GM23338 (cell line): Measurements from ENCODE around the gene GTF3C5. TPM values are rescaled to one million over a fixed set of nuclear protein-coding genes. Genes with fewer than 3 reads are reported as not detected.

Source experiments
- ATAC-seq: fragments of 200-7000 bp; cut with Tn5 transposase; 3 replicates; pipeline ENCODE4 v1.9.1; 2020
- DNase-seq: peaks from one replicate; pipeline ENCODE4 v3.0.0-alpha.2; 2015; ENCODE audit warnings: low spot score
- H2AFZ ChIP-seq: fragments of 200-600 bp; sonication (generic); 2 replicates; pipeline ENCODE4 v1.8.0; 2016; ENCODE audit warnings: antibody characterized with exemption, mild to moderate bottlenecking, moderate library complexity
- H3F3A ChIP-seq: fragments of 200-600 bp; sonication (generic); replicated peaks from 2 replicates; pipeline ENCODE4 v1.8.0; 2017; ENCODE audit warnings: antibody characterized with exemption, mixed run types, low read depth
- H3K27ac ChIP-seq: fragments of 200-600 bp; sonication (generic); 2 replicates; pipeline ENCODE4 v1.6.1; 2016; ENCODE audit warnings: low read depth
- H3K27me3 ChIP-seq: fragments of 200-600 bp; sonication (generic); 2 replicates; pipeline ENCODE4 v1.8.0; 2016; ENCODE audit warnings: mild to moderate bottlenecking, mixed run types, moderate library complexity; ENCODE audit not compliant: insufficient read depth
- H3K36me3 ChIP-seq: fragments of 200-600 bp; sonication (generic); 2 replicates; pipeline ENCODE4 v1.8.0; 2016; ENCODE audit warnings: mild to moderate bottlenecking; ENCODE audit not compliant: insufficient read depth
- H3K4me1 ChIP-seq: fragments of 200-600 bp; sonication (generic); 2 replicates; pipeline ENCODE4 v1.8.0; 2016; ENCODE audit warnings: mild to moderate bottlenecking, moderate library complexity; ENCODE audit not compliant: insufficient read depth
- H3K4me2 ChIP-seq: fragments of 200-600 bp; sonication (generic); 2 replicates; pipeline ENCODE4 v1.7.1; 2017; ENCODE audit warnings: mixed run types
- H3K4me3 ChIP-seq: fragments of 200-600 bp; sonication (generic); 2 replicates; pipeline ENCODE4 v1.6.1; 2016; ENCODE audit warnings: mixed run types
- H3K79me2 ChIP-seq: fragments of 200-600 bp; sonication (generic); replicated peaks from 2 replicates; pipeline ENCODE4 v1.8.0; 2017; ENCODE audit warnings: mild to moderate bottlenecking; ENCODE audit not compliant: insufficient read depth
- H3K9me2 ChIP-seq: fragments of 200-600 bp; sonication (generic); 2 replicates; pipeline ENCODE4 v1.8.0; 2017; ENCODE audit not compliant: insufficient read depth
- H4K20me1 ChIP-seq: fragments of 200-600 bp; sonication (generic); replicated peaks from 2 replicates; pipeline ENCODE4 v1.8.0; 2017; ENCODE audit warnings: mild to moderate bottlenecking; ENCODE audit not compliant: insufficient read depth
- H3K27ac Mint-ChIP-seq: 2 replicates; pipeline ENCODE4 v1.8.0; 2020; ENCODE audit warnings: inconsistent platforms, mild to moderate bottlenecking, moderate library complexity, mixed read lengths
- H3K27me3 Mint-ChIP-seq: 3 replicates; pipeline ENCODE4 v1.8.0; 2022; ENCODE audit warnings: low read depth, mild to moderate bottlenecking, moderate library complexity, mixed read lengths, inconsistent platforms; ENCODE audit not compliant: insufficient read depth, poor library complexity
- H3K36me3 Mint-ChIP-seq: 3 replicates; pipeline ENCODE4 v1.8.0; 2021; ENCODE audit warnings: low read depth, mild to moderate bottlenecking, inconsistent platforms, moderate library complexity, mixed read lengths
- H3K4me1 Mint-ChIP-seq: 3 replicates; pipeline ENCODE4 v1.8.0; 2020; ENCODE audit warnings: mild to moderate bottlenecking, inconsistent platforms, mixed read lengths
- H3K4me3 Mint-ChIP-seq: 3 replicates; pipeline ENCODE4 v1.8.0; 2021; ENCODE audit warnings: moderate library complexity, mild to moderate bottlenecking, inconsistent platforms, mixed read lengths
- H3K9me3 Mint-ChIP-seq: 3 replicates; pipeline ENCODE4 v1.8.0; 2020; ENCODE audit warnings: moderate library complexity, mild to moderate bottlenecking, inconsistent platforms, mixed read lengths
- CREB1 ChIP-seq: fragments of 250-450 bp; sonication (Bioruptor Pico); IDR thresholded peaks from 2 replicates; pipeline ENCODE4 v1.5.0; 2020; ENCODE audit warnings: low read depth, mild to moderate bottlenecking, moderate library complexity
- EZH2 ChIP-seq: fragments of 200-600 bp; sonication (generic); IDR thresholded peaks from one replicate; pipeline ENCODE4 v1.8.0; 2017; ENCODE audit warnings: antibody characterized with exemption, mild to moderate bottlenecking, low read depth; ENCODE audit not compliant: unreplicated experiment
- EZH2phosphoT487 ChIP-seq: fragments of 200-600 bp; sonication (generic); IDR thresholded peaks from one replicate; pipeline ENCODE4 v1.8.1; 2018; ENCODE audit warnings: antibody characterized with exemption; ENCODE audit not compliant: unreplicated experiment
- JUNB ChIP-seq: IDR thresholded peaks from one replicate; pipeline ENCODE4 v1.6.1; 2016; ENCODE audit warnings: antibody characterized with exemption; ENCODE audit not compliant: unreplicated experiment
- NANOG ChIP-seq: IDR thresholded peaks from 2 replicates; pipeline ENCODE4 v1.6.1; 2016; ENCODE audit warnings: antibody characterized with exemption, borderline replicate concordance
- POLR2AphosphoS5 ChIP-seq: IDR thresholded peaks from 2 replicates; pipeline ENCODE4 v1.6.1; 2016; ENCODE audit warnings: antibody characterized with exemption, low read depth
- STAT1 ChIP-seq: IDR thresholded peaks from one replicate; pipeline ENCODE4 v1.6.1; 2016; ENCODE audit warnings: antibody characterized with exemption; ENCODE audit not compliant: unreplicated experiment
- ZNF114 ChIP-seq: fragments of 250-450 bp; sonication (Bioruptor Pico); IDR thresholded peaks from 2 replicates; pipeline ENCODE4 v1.5.0; 2020; ENCODE audit warnings: mild to moderate bottlenecking, moderate library complexity
- ZNF331 ChIP-seq: fragments of 250-450 bp; sonication (Bioruptor Pico); IDR thresholded peaks from 2 replicates; pipeline ENCODE4 v1.5.0; 2020; ENCODE audit warnings: low read depth, mild to moderate bottlenecking, moderate library complexity
- ZNF462 ChIP-seq: fragments of 250-450 bp; sonication (Bioruptor Pico); IDR thresholded peaks from 2 replicates; pipeline ENCODE4 v1.5.0; 2020; ENCODE audit warnings: mild to moderate bottlenecking, moderate library complexity
- polyA plus RNA-seq: library from polyadenylated mRNA; unstranded; fragments of >200 nt; fragmentation: Nextera tagmentation; extraction: Ambion mirVana; gene quantifications from 2 replicates; pipeline ENCODE4 v1.2.1, GENCODE V29; 2016
- total RNA-seq: library from RNA; depleted of rRNA; stranded (reverse); fragments of >200 nt; shearing (Covaris generic); gene quantifications from 2 replicates; pipeline ENCODE4 v1.2.3, GENCODE V29; 2014
- TF ChIP-seq, protein P1 (sequence below), 2 experiments: fragments of 200-600 bp in 1 of 2; sonication (generic) in 1 of 2; conservative IDR thresholded peaks; 2 replicates each; pipeline versions ENCODE4 v1.5.1 to v1.6.1; 2016 to 2017; ENCODE audit warnings: antibody characterized with exemption in 2 of 2, low read depth in 2 of 2, mild to moderate bottlenecking in 2 of 2, moderate library complexity in 1 of 2
- TF ChIP-seq, protein P2 (sequence below): IDR thresholded peaks from one replicate; pipeline ENCODE4 v1.6.1; 2018; ENCODE audit warnings: antibody characterized with exemption; ENCODE audit not compliant: unreplicated experiment
- TF ChIP-seq, protein P3 (sequence below): IDR thresholded peaks from 2 replicates; pipeline ENCODE4 v1.6.1; 2016; ENCODE audit warnings: antibody characterized with exemption

The GTF3C5 gene
- total and polyA plus RNA-seq, 2 experiments from 2014 or later: 46.0 to 78.8 TPM

GRCh38 chr9:133059623-133060022 is 28.8 kb downstream of the GTF3C5 start:
- Mint-ChIP-seq H3K27me3 (peaks cover 5% of the 10 kb centered on the region), H3K9me3 (no peaks in the 10 kb centered on the region), H3K4me3 (0 out of 3 replicates have a peak overlapping the region, but pooled peaks have one; percentile 26), H3K27ac (peak overlapping the region; percentile 44; the same call in 1 of the 2 replicates), H3K36me3 (peaks cover 29% of the 10 kb centered on the region), H3K4me1 (peaks cover 30% of the 10 kb centered on the region)
- Histone ChIP-seq H3K36me3 (no peaks in the 10 kb centered on the region; the same call in 1 of the 2 replicates), H3K4me2 (peak overlapping the region; percentile 71), H3F3A (0 out of 2 replicates have a peak, but pooled peaks cover 8% of the 10 kb centered on the region), H3K79me2 (no peaks in the 10 kb centered on the region), H3K27me3 (no peaks in the 10 kb centered on the region), H3K4me3 (peak overlapping the region; percentile 29; the same call in 1 of the 2 replicates), H2AFZ (no peak overlapping the region), H4K20me1 (no peaks in the 10 kb centered on the region), H3K27ac (peak overlapping the region; percentile 81; the same call in 1 of the 2 replicates), H3K4me1 (peaks cover 16% of the 10 kb centered on the region), H3K9me2 (no peaks in the 10 kb centered on the region)
- TF ChIP-seq NANOG (no peak), ZNF462 (CRISPR knock-in tag) (no peak), POLR2AphosphoS5 (no peak), JUNB (no peak), ZNF114 (CRISPR knock-in tag) (no peak), EZH2phosphoT487 (no peak), ZNF331 (CRISPR knock-in tag) (no peak), EZH2 (no peak), CREB1 (no peak), STAT1 (no peak)
- TF ChIP-seq, protein P1, sequence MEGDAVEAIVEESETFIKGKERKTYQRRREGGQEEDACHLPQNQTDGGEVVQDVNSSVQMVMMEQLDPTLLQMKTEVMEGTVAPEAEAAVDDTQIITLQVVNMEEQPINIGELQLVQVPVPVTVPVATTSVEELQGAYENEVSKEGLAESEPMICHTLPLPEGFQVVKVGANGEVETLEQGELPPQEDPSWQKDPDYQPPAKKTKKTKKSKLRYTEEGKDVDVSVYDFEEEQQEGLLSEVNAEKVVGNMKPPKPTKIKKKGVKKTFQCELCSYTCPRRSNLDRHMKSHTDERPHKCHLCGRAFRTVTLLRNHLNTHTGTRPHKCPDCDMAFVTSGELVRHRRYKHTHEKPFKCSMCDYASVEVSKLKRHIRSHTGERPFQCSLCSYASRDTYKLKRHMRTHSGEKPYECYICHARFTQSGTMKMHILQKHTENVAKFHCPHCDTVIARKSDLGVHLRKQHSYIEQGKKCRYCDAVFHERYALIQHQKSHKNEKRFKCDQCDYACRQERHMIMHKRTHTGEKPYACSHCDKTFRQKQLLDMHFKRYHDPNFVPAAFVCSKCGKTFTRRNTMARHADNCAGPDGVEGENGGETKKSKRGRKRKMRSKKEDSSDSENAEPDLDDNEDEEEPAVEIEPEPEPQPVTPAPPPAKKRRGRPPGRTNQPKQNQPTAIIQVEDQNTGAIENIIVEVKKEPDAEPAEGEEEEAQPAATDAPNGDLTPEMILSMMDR (conservative IDR thresholded peaks at IDR 0.05; ENCODE audit: low read depth in 2 of 2): no peak
- TF ChIP-seq, protein P2, sequence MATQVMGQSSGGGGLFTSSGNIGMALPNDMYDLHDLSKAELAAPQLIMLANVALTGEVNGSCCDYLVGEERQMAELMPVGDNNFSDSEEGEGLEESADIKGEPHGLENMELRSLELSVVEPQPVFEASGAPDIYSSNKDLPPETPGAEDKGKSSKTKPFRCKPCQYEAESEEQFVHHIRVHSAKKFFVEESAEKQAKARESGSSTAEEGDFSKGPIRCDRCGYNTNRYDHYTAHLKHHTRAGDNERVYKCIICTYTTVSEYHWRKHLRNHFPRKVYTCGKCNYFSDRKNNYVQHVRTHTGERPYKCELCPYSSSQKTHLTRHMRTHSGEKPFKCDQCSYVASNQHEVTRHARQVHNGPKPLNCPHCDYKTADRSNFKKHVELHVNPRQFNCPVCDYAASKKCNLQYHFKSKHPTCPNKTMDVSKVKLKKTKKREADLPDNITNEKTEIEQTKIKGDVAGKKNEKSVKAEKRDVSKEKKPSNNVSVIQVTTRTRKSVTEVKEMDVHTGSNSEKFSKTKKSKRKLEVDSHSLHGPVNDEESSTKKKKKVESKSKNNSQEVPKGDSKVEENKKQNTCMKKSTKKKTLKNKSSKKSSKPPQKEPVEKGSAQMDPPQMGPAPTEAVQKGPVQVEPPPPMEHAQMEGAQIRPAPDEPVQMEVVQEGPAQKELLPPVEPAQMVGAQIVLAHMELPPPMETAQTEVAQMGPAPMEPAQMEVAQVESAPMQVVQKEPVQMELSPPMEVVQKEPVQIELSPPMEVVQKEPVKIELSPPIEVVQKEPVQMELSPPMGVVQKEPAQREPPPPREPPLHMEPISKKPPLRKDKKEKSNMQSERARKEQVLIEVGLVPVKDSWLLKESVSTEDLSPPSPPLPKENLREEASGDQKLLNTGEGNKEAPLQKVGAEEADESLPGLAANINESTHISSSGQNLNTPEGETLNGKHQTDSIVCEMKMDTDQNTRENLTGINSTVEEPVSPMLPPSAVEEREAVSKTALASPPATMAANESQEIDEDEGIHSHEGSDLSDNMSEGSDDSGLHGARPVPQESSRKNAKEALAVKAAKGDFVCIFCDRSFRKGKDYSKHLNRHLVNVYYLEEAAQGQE: no peak
- TF ChIP-seq, protein P3, sequence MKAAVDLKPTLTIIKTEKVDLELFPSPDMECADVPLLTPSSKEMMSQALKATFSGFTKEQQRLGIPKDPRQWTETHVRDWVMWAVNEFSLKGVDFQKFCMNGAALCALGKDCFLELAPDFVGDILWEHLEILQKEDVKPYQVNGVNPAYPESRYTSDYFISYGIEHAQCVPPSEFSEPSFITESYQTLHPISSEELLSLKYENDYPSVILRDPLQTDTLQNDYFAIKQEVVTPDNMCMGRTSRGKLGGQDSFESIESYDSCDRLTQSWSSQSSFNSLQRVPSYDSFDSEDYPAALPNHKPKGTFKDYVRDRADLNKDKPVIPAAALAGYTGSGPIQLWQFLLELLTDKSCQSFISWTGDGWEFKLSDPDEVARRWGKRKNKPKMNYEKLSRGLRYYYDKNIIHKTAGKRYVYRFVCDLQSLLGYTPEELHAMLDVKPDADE: no peak
- ATAC-seq (no peak; the same call in 2 of the 3 replicates), DNase-seq (no peak)
